HepG2 (cell line): Measurements from ENCODE around the gene CORO1A. TPM values are rescaled to one million over a fixed set of nuclear protein-coding genes. Genes with fewer than 3 reads are reported as not detected.

Source experiments
- ATF1 ChIP-seq: IDR thresholded peaks from 2 replicates; pipeline ENCODE4 v1.6.1; 2016; ENCODE audit warnings: mild to moderate bottlenecking, control low read depth
- GTF2F1 ChIP-seq: fragments of 150-350 bp; IDR thresholded peaks from 2 replicates; pipeline ENCODE4 v1.6.1; 2014; ENCODE audit warnings: low read length
- HOXA7 ChIP-seq: sonication (generic); formaldehyde crosslinking; IDR thresholded peaks from 2 replicates; pipeline ENCODE4 v1.8.1; 2022; ENCODE audit warnings: mild to moderate bottlenecking, missing genetic modification reagents, moderate library complexity
- IRF2 ChIP-seq: IDR thresholded peaks from 2 replicates; pipeline ENCODE4 v1.6.1; 2018; ENCODE audit warnings: missing genetic modification reagents, missing compliant biosample characterization
- JDP2 ChIP-seq: sonication (generic); formaldehyde crosslinking; IDR thresholded peaks from 2 replicates; pipeline ENCODE4 v1.8.1; 2022; ENCODE audit warnings: missing genetic modification reagents, borderline replicate concordance
- MIER2 ChIP-seq: IDR thresholded peaks from 2 replicates; pipeline ENCODE4 v1.6.1; 2016; ENCODE audit warnings: missing biosample characterization, missing genetic modification reagents
- MIER3 ChIP-seq: IDR thresholded peaks from 2 replicates; pipeline ENCODE4 v1.6.1; 2016; ENCODE audit warnings: missing compliant biosample characterization, borderline replicate concordance
- MXD4 ChIP-seq: IDR thresholded peaks from 2 replicates; pipeline ENCODE4 v1.6.1; 2016; ENCODE audit warnings: mild to moderate bottlenecking, missing biosample characterization, missing genetic modification reagents
- NFE2L1 ChIP-seq: sonication (generic); formaldehyde crosslinking; IDR thresholded peaks from 2 replicates; pipeline ENCODE4 v1.4.0; 2020; ENCODE audit warnings: missing genetic modification reagents, mild to moderate bottlenecking, borderline replicate concordance
- PHF20 ChIP-seq: sonication (generic); formaldehyde crosslinking; IDR thresholded peaks from 2 replicates; pipeline ENCODE4 v1.5.0; 2020; ENCODE audit warnings: mild to moderate bottlenecking, missing genetic modification reagents
- RBAK ChIP-seq: sonication (generic); formaldehyde crosslinking; IDR thresholded peaks from 2 replicates; pipeline ENCODE4 v1.5.1; 2020; ENCODE audit warnings: mild to moderate bottlenecking, missing genetic modification reagents
- REPIN1 ChIP-seq: sonication (generic); formaldehyde crosslinking; IDR thresholded peaks from 2 replicates; pipeline ENCODE4 v1.8.0; 2022; ENCODE audit warnings: missing genetic modification reagents, low read depth, mild to moderate bottlenecking, borderline replicate concordance
- REXO4 ChIP-seq: sonication (generic); formaldehyde crosslinking; IDR thresholded peaks from 2 replicates; pipeline ENCODE4 v1.8.0; 2022; ENCODE audit warnings: missing genetic modification reagents, mild to moderate bottlenecking, borderline replicate concordance
- RFX3 ChIP-seq: IDR thresholded peaks from 2 replicates; pipeline ENCODE4 v1.6.1; 2016; ENCODE audit warnings: missing biosample characterization, missing genetic modification reagents
- SMARCC2 ChIP-seq: fragments of 450-650 bp; IDR thresholded peaks from 2 replicates; pipeline ENCODE4 v1.6.1; 2017; ENCODE audit warnings: antibody characterized with exemption, mild to moderate bottlenecking
- TEAD3 ChIP-seq: optimal IDR thresholded peaks from 2 replicates; pipeline ENCODE3; 2016; ENCODE audit warnings: borderline replicate concordance
- ZNF121 ChIP-seq: sonication (generic); formaldehyde crosslinking; IDR thresholded peaks from 2 replicates; pipeline ENCODE4 v1.5.0; 2020; ENCODE audit warnings: mild to moderate bottlenecking, missing genetic modification reagents
- ZNF263 ChIP-seq: sonication (generic); formaldehyde crosslinking; IDR thresholded peaks from 2 replicates; pipeline ENCODE4 v1.4.0; 2020; ENCODE audit warnings: missing genetic modification reagents
- ZNF317 ChIP-seq: sonication (generic); formaldehyde crosslinking; IDR thresholded peaks from 2 replicates; pipeline ENCODE4 v1.5.0; 2020; ENCODE audit warnings: mild to moderate bottlenecking, missing genetic modification reagents
- ZNF652 ChIP-seq: IDR thresholded peaks from 2 replicates; pipeline ENCODE4 v1.6.1; 2016; ENCODE audit warnings: low read depth, borderline replicate concordance
- ZNF777 ChIP-seq: sonication (generic); formaldehyde crosslinking; IDR thresholded peaks from 2 replicates; pipeline ENCODE4 v1.4.0; 2020; ENCODE audit warnings: missing genetic modification reagents
- ZNF781 ChIP-seq: sonication (generic); formaldehyde crosslinking; IDR thresholded peaks from 2 replicates; pipeline ENCODE4 v1.5.1; 2020; ENCODE audit warnings: borderline replicate concordance, mild to moderate bottlenecking, missing genetic modification reagents; ENCODE audit errors: not compliant biosample characterization
- polyA plus RNA-seq, 8 experiments: library from polyadenylated mRNA; depleted of rRNA in 3 of 8; stranded (reverse) in 7 of 8; unstranded in 1 of 8; fragments of >200 nt; fragmentation: Illumina TruSeq in 4 of 8; extraction: Trizol in 4 of 8; gene quantifications; 2 replicates each; pipeline versions ENCODE4 v1.2.1 to v1.2.3, GENCODE V29; 2011 to 2016; ENCODE audit warnings: low read depth in 4 of 8, missing spikeins in 1 of 8, mixed read lengths in 1 of 8; ENCODE audit not compliant: insufficient read depth in 1 of 8
- total RNA-seq, 5 experiments: library from RNA; depleted of rRNA; stranded (reverse); fragments of >200 nt; fragmentation: Illumina TruSeq; extraction: Trizol; gene quantifications; 2 replicates each; pipeline ENCODE4 v1.2.3, GENCODE V29; 2016; ENCODE audit warnings: low read depth in 1 of 5
- TF ChIP-seq, protein P1 (sequence below): IDR thresholded peaks from 2 replicates; pipeline ENCODE4 v1.6.1; 2016; ENCODE audit warnings: missing genetic modification reagents, missing compliant biosample characterization
- TF ChIP-seq, protein P2 (sequence below), 2 experiments: sonication (generic) in 1 of 2; formaldehyde crosslinking in 1 of 2; IDR thresholded peaks; 2 replicates each; pipeline versions ENCODE4 v1.4.0 to v1.6.1; 2016 to 2020; ENCODE audit warnings: borderline replicate concordance in 1 of 2, low read depth in 1 of 2, mild to moderate bottlenecking in 1 of 2, missing genetic modification reagents in 1 of 2

CORO1A gene
- total and polyA plus RNA-seq, 2 of the 13 experiments (the other 11 are each of a cell fraction or from before 2014, with no cell fraction given): 6.5 to 12.9 TPM

DNA sequence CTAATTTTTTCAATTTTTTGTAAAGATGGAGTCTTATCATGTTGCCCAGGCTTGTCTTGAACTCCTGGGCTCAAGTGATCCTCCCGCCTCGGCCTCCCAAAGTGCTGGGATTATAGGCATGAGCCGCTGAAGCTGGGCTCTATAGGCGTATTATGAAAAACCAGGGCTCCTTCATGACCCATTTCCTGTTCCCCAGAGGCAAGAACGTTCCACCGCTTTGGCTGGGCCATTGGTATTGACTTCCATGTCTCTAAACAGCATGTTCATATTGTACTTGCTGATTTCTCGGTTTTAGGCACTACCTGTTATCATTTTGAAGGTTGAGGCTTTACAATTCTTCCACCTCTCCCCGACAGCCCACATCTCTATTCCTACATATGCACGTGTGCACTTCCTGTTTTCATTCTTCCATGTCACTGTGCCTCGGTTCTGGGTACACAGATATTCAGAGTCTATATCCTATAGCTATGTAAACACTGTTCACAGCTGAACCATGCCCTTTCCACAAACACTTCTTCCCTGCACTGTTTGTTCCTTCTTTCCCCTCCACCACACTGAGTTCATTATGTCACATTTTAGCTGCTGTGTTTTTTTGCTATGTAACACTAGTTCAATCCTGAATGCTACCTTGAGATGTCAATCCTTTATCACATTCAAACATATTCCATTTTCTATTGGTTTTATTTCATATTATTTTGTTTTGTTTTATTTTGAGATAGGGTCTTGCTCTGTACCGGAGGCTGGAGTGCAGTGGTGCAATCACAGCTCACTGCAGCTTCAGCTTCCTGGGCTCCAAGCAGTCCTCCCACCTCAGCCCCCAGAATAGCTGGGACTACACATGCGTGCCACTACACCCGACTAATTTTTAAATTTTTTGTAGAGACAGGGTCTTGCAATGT, 43.6 kb upstream of the CORO1A start (continued):
- peak; percentile 52; the same call in 1 of the 2 replicates for TF ChIP-seq PHF20
- TF ChIP-seq ZNF121: no peak
- peak; percentile 93 for TF ChIP-seq TEAD3 (CRISPR knock-in tag)
- TF ChIP-seq ZNF652 (CRISPR knock-in tag): peak; percentile 68; the same call in 1 of the 2 replicates
- no peak for TF ChIP-seq HOXA7 (CRISPR knock-in tag)
- peak; percentile 68 for TF ChIP-seq ATF1 (CRISPR knock-in tag)
- TF ChIP-seq GTF2F1: no peak
- peak; percentile 61; the same call in 1 of the 2 replicates for TF ChIP-seq MIER2
- TF ChIP-seq REXO4 (CRISPR knock-in tag): no peak
- peak; percentile 85 for TF ChIP-seq ZNF317 (CRISPR knock-in tag)
- TF ChIP-seq SMARCC2: no peak
- 0 out of 2 replicates have a peak, but pooled peaks have one; percentile 23 for TF ChIP-seq RFX3
- TF ChIP-seq ZNF777: 0 out of 2 replicates have a peak, but pooled peaks have one; percentile 6
- TF ChIP-seq, protein P1, sequence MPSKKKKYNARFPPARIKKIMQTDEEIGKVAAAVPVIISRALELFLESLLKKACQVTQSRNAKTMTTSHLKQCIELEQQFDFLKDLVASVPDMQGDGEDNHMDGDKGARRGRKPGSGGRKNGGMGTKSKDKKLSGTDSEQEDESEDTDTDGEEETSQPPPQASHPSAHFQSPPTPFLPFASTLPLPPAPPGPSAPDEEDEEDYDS (CRISPR knock-in tag): peak; percentile 87
- TF ChIP-seq IRF2 (CRISPR knock-in tag): peak; percentile 94
- peak; percentile 91 for TF ChIP-seq MXD4 (CRISPR knock-in tag)
- TF ChIP-seq, protein P2, sequence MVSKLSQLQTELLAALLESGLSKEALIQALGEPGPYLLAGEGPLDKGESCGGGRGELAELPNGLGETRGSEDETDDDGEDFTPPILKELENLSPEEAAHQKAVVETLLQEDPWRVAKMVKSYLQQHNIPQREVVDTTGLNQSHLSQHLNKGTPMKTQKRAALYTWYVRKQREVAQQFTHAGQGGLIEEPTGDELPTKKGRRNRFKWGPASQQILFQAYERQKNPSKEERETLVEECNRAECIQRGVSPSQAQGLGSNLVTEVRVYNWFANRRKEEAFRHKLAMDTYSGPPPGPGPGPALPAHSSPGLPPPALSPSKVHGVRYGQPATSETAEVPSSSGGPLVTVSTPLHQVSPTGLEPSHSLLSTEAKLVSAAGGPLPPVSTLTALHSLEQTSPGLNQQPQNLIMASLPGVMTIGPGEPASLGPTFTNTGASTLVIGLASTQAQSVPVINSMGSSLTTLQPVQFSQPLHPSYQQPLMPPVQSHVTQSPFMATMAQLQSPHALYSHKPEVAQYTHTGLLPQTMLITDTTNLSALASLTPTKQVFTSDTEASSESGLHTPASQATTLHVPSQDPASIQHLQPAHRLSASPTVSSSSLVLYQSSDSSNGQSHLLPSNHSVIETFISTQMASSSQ (IDR thresholded peaks at IDR 0.05; ENCODE audit: low read depth): peak; percentile 66
- TF ChIP-seq, protein P2 (CRISPR knock-in tag; IDR thresholded peaks at IDR 0.05; ENCODE audit: borderline replicate concordance): peak; percentile 35; the same call in 1 of the 2 replicates
- TF ChIP-seq RBAK (CRISPR knock-in tag): no peak
- no peak for TF ChIP-seq ZNF781 (CRISPR knock-in tag)
- TF ChIP-seq NFE2L1 (CRISPR knock-in tag): no peak
- TF ChIP-seq REPIN1: peak; percentile 25; the same call in 1 of the 2 replicates
- peak; percentile 94 for TF ChIP-seq ZNF263 (CRISPR knock-in tag)
- TF ChIP-seq MIER3 (CRISPR knock-in tag): peak; percentile 99
- TF ChIP-seq JDP2 (CRISPR knock-in tag): peak; percentile 22; the same call in 1 of the 2 replicates
